AG04450 (cell line): Measurements from ENCODE around the gene PPM1A. TPM values are rescaled to one million over a fixed set of nuclear protein-coding genes. Genes with fewer than 3 reads are reported as not detected.

ENCODE experiments used
- CTCF ChIA-PET: fragments of 300-600, 350-600 bp; formaldehyde crosslinking; extraction: SDS; loops from one replicate; lab custom pipeline; 2022; ENCODE audit warnings: antibody characterized with exemption, inconsistent platforms; lab: Charles Lee
- POLR2A ChIA-PET: fragments of 350-600 bp; formaldehyde crosslinking; extraction: SDS; loops from one replicate; lab custom pipeline; 2021; ENCODE audit warnings: antibody characterized with exemption, inconsistent platforms; lab: Yijun Ruan, JAX
- DNase-seq: peaks from one replicate; pipeline ENCODE4 v3.0.0-alpha.2; 2011; ENCODE audit warnings: low read depth, low spot score
- H3K27ac ChIP-seq: one replicate; pipeline ENCODE4 v1.5.1; 2012; ENCODE audit warnings: low read depth, low read length, control low read depth
- H3K27me3 ChIP-seq: one replicate; pipeline ENCODE4 v1.6.0; 2012; ENCODE audit warnings: low read length; ENCODE audit not compliant: control insufficient read depth, insufficient read depth
- H3K4me3 ChIP-seq: 2 replicates; pipeline ENCODE4 v1.5.1; 2011; ENCODE audit warnings: mild to moderate bottlenecking, low read depth, low read length, control low read depth
- H3K9me3 ChIP-seq: 2 replicates; pipeline ENCODE4 v1.5.1; 2012; ENCODE audit warnings: low read length; ENCODE audit not compliant: control insufficient read depth, insufficient read depth
- CTCF ChIP-seq: IDR thresholded peaks from 2 replicates; pipeline ENCODE4 v1.5.1; 2011; ENCODE audit warnings: low read depth, low read length, control low read depth, inconsistent platforms
- polyA plus RNA-seq: library from polyadenylated mRNA; depleted of rRNA; stranded (reverse); fragments of >200 nt; gene quantifications from 2 replicates; pipeline ENCODE4 v1.2.3, GENCODE V29; 2011

The PPM1A gene
- polyA plus RNA-seq, 1 experiment: 44.1 TPM

GRCh38 chr14:60206249-60206670 lies 42.8 kb upstream of the PPM1A start:
- no peak for DNase-seq
- H3K4me3 ChIP-seq: no peak overlapping the region
- ChIA-PET POLR2A (no interaction called here), CTCF (no interaction called here)
- no peaks in the 10 kb centered on the region for H3K9me3 ChIP-seq
- H3K27me3 ChIP-seq: peaks cover 10% of the 10 kb centered on the region
- TF ChIP-seq CTCF: no peak
- no peak overlapping the region for H3K27ac ChIP-seq

- TF ChIP-seq CTCF: no peak
- no peak overlapping the region for H3K27ac ChIP-seq
- no peak for DNase-seq
- ChIA-PET POLR2A (no interaction called here), CTCF (no interaction called here)
- H3K4me3 ChIP-seq: no peak overlapping the region
- H3K27me3 ChIP-seq: peaks cover 10% of the 10 kb centered on the region
- no peaks in the 10 kb centered on the region for H3K9me3 ChIP-seq
Measured at GRCh38 chr14:60206837-60207533, 42.0 kb upstream of the PPM1A start.

GRCh38 chr14:60210703-60211102 lies 38.3 kb upstream of the PPM1A start:
- ChIA-PET POLR2A (no interaction called here), CTCF (interaction anchor here (0.9 kb wide), 1 partner anchor 140 kb away, joined by 3 read pairs; no protein-coding TSS in a partner anchor)
- Histone ChIP-seq H3K9me3 (no peaks in the 10 kb centered on the region), H3K27ac (no peak overlapping the region), H3K4me3 (no peak overlapping the region), H3K27me3 (peaks cover 5% of the 10 kb centered on the region)
- no peak for DNase-seq
- TF ChIP-seq CTCF: no peak

GRCh38 chr14:60211153-60211552 lies 37.9 kb upstream of the PPM1A start:
- ChIA-PET CTCF (interaction anchor here (0.5 kb wide), 1 partner anchor 427 kb away, joined by 4 read pairs; no protein-coding TSS in a partner anchor), POLR2A (no interaction called here)
- Histone ChIP-seq H3K4me3 (no peak overlapping the region), H3K27ac (no peak overlapping the region), H3K9me3 (no peaks in the 10 kb centered on the region), H3K27me3 (peaks cover 5% of the 10 kb centered on the region)
- no peak for DNase-seq
- TF ChIP-seq CTCF: no peak
